Karpas-422 (cell line): ENCODE data around the gene COL10A1. TPM values are rescaled to one million over a fixed set of nuclear protein-coding genes. Genes with fewer than 3 reads are reported as not detected.

Source experiments
- DNase-seq: peaks from one replicate; pipeline ENCODE4 v3.0.0-alpha.2; 2015
- H2AFZ ChIP-seq: fragments of 200-600 bp; sonication (generic); 2 replicates; pipeline ENCODE4 v1.6.1; 2014; ENCODE audit warnings: antibody characterized with exemption, low read length, mixed read lengths
- H3K27ac ChIP-seq: fragments of 200-600 bp; sonication (generic); 2 replicates; pipeline ENCODE4 v1.5.1; 2014; ENCODE audit warnings: mild to moderate bottlenecking, low read length, moderate library complexity
- H3K27me3 ChIP-seq: fragments of 200-600 bp; sonication (generic); 2 replicates; pipeline ENCODE4 v1.6.1; 2014; ENCODE audit warnings: low read length, mixed read lengths
- H3K36me3 ChIP-seq: fragments of 200-600 bp; sonication (generic); 2 replicates; pipeline ENCODE4 v1.6.1; 2014; ENCODE audit warnings: low read length, mixed read lengths; ENCODE audit not compliant: insufficient read depth
- H3K4me1 ChIP-seq: fragments of 200-600 bp; sonication (generic); 2 replicates; pipeline ENCODE4 v1.6.1; 2014; ENCODE audit warnings: mild to moderate bottlenecking, low read length, mixed read lengths
- H3K4me2 ChIP-seq: fragments of 200-600 bp; sonication (generic); 2 replicates; pipeline ENCODE4 v1.6.1; 2014; ENCODE audit warnings: low read length, low read depth, mild to moderate bottlenecking; ENCODE audit not compliant: poor library complexity, severe bottlenecking
- H3K4me3 ChIP-seq: fragments of 200-600 bp; sonication (generic); 2 replicates; pipeline ENCODE4 v1.5.1; 2014; ENCODE audit warnings: mild to moderate bottlenecking, antibody characterized with exemption, low read length, mixed read lengths
- H3K79me2 ChIP-seq: fragments of 200-600 bp; sonication (generic); 2 replicates; pipeline ENCODE4 v1.6.1; 2014; ENCODE audit warnings: mild to moderate bottlenecking, low read length, mixed read lengths
- H3K9ac ChIP-seq: fragments of 200-600 bp; sonication (generic); 2 replicates; pipeline ENCODE4 v1.6.0; 2014; ENCODE audit warnings: low read length
- H3K9me2 ChIP-seq: fragments of 200-600 bp; sonication (generic), shearing (Covaris generic); replicated peaks from 2 replicates; pipeline ENCODE4 v1.6.0; 2014; ENCODE audit warnings: mild to moderate bottlenecking, low read length, moderate library complexity; ENCODE audit not compliant: insufficient read depth
- H3K9me3 ChIP-seq: fragments of 300-700, 200-600 bp; sonication (generic); 2 replicates; pipeline ENCODE4 v1.6.1; 2014; ENCODE audit warnings: low read length, mixed read lengths
- H4K20me1 ChIP-seq: fragments of 200-600 bp; sonication (generic); 2 replicates; pipeline ENCODE4 v1.6.1; 2014; ENCODE audit warnings: mild to moderate bottlenecking, antibody characterized with exemption, low read length, low read depth; ENCODE audit not compliant: insufficient read depth
- total RNA-seq: library from RNA; depleted of rRNA; stranded (reverse); fragments of >200 nt; shearing (Covaris generic); gene quantifications from 2 replicates; pipeline ENCODE4 v1.2.3, GENCODE V29; 2014; ENCODE audit warnings: low replicate concordance; rRNA removed

The COL10A1 gene
- total RNA-seq, 1 experiment from 2014 or later = not detected

DNA sequence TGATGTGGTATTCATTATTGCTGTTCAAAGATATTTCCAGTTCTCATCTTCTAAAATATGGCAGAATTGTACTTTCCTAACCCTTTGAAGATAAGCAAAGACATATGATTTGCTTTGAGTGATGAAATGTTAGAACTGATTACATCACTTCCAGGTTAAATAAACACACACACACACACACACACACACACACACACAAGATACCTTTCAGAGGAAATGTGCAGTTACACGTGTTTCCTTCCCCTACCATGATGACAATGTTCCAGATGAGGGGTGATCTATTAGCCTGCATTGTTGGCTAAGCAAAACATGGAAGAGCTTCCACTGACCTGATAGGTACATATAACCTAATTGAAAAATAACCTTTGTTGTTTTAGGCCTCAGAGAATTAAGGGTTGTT, 53.6 kb downstream of the COL10A1 start:
- H3K36me3 ChIP-seq = no peaks in the 10 kb centered on the region
- H3K4me3 ChIP-seq = no peak overlapping the region
- no peak overlapping the region for H3K4me2 ChIP-seq
- no peak overlapping the region for H2AFZ ChIP-seq
- DNase-seq = no peak
- H3K27ac ChIP-seq = no peak overlapping the region
- H4K20me1 ChIP-seq = no peaks in the 10 kb centered on the region
- peaks cover 1% of the 10 kb centered on the region; the same call in 1 of the 2 replicates for H3K4me1 ChIP-seq
- H3K9me2 ChIP-seq = no peaks in the 10 kb centered on the region
- H3K79me2 ChIP-seq = no peaks in the 10 kb centered on the region
- H3K9ac ChIP-seq = no peak overlapping the region
- no peaks in the 10 kb centered on the region for H3K27me3 ChIP-seq
- no peaks in the 10 kb centered on the region for H3K9me3 ChIP-seq

- DNase-seq = no peak
- Histone ChIP-seq H3K4me2 (no peak overlapping the region), H3K4me1 (no peaks in the 10 kb centered on the region)
Observed at GRCh38 chr6:116070616-116071389, 55.1 kb downstream of the COL10A1 start.

DNA sequence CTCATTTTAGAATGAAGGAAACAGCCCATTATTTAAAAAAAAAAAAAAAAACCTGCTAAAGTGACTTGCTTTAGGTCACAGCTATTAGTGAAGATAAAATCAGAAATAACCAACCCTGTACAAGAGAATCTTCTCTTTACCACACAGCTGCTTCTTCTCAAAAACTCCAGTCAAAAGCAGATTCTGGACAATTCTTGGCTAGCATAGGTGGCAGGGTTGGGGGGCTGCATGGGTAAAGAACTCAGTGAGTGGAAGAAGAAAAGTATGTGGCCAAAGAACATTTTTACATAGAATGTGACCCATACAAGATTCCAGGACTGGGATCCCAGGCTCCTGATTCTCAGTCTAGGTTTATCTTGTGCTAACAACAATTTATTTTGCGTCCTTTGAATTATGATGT, 55.8 kb downstream of the COL10A1 start:
- H3K9ac ChIP-seq = no peak overlapping the region
- no peak overlapping the region for H3K4me2 ChIP-seq
- H2AFZ ChIP-seq = no peak overlapping the region
- H3K79me2 ChIP-seq = no peaks in the 10 kb centered on the region
- H4K20me1 ChIP-seq = no peaks in the 10 kb centered on the region
- no peak overlapping the region for H3K27ac ChIP-seq
- no peaks in the 10 kb centered on the region for H3K27me3 ChIP-seq
- no peaks in the 10 kb centered on the region for H3K9me3 ChIP-seq
- DNase-seq = no peak
- H3K36me3 ChIP-seq = no peaks in the 10 kb centered on the region
- H3K4me3 ChIP-seq = no peak overlapping the region
- no peaks in the 10 kb centered on the region for H3K9me2 ChIP-seq
- no peaks in the 10 kb centered on the region for H3K4me1 ChIP-seq

More at GRCh38 chr6:116070616-116071389, 55.1 kb downstream of the COL10A1 start:
- H3K79me2 ChIP-seq = no peaks in the 10 kb centered on the region
- H3K9me2 ChIP-seq = no peaks in the 10 kb centered on the region
- no peak overlapping the region for H3K9ac ChIP-seq
- no peaks in the 10 kb centered on the region for H4K20me1 ChIP-seq
- no peaks in the 10 kb centered on the region for H3K27me3 ChIP-seq
- no peaks in the 10 kb centered on the region for H3K36me3 ChIP-seq
- no peaks in the 10 kb centered on the region for H3K9me3 ChIP-seq
- no peak overlapping the region for H3K27ac ChIP-seq
- no peak overlapping the region for H3K4me3 ChIP-seq
- H2AFZ ChIP-seq = no peak overlapping the region

Other genes starting within 250 kb of the COL10A1 start
- gene FRK, start 65.2 kb downstream of the COL10A1 start, total RNA-seq = not detected in 2 replicates
- gene NT5DC1, start 25.3 kb downstream of the COL10A1 start, total RNA-seq = 3.0 and 6.8 TPM in 2 replicates
- 19.8 and 24.9 TPM in 2 replicates for gene TSPYL4, start 127.9 kb upstream of the COL10A1 start, total RNA-seq
- 38.8 and 46.0 TPM in 2 replicates for gene TSPYL1, start 153.8 kb upstream of the COL10A1 start, total RNA-seq
- 5.4 and 7.5 TPM in 2 replicates for gene DSE, start 244.8 kb upstream of the COL10A1 start, total RNA-seq